Upper lobe of right lung (tissue), 1 donor: Measurements from ENCODE around the gene NEURL1B. TPM values are rescaled to one million over a fixed set of nuclear protein-coding genes. Genes with fewer than 3 reads are reported as not detected.

Experiments used
- ATAC-seq: fragments of 200-7000 bp; cut with Tn5 transposase; one replicate; pipeline ENCODE4 v1.9.1; 2020; ENCODE audit warnings: mild to moderate bottlenecking, moderate library complexity
- DNase-seq: peaks from one replicate; pipeline ENCODE4 v3.0.0-alpha.2; 2020
- H3K27ac ChIP-seq: fragments of 200-600 bp; one replicate; pipeline ENCODE4 v1.8.0; 2022
- H3K27me3 ChIP-seq: fragments of 200-600 bp; one replicate; pipeline ENCODE4 v1.8.0; 2022; ENCODE audit warnings: mild to moderate bottlenecking
- H3K36me3 ChIP-seq: fragments of 200-600 bp; one replicate; pipeline ENCODE4 v1.8.0; 2022
- H3K4me1 ChIP-seq: fragments of 200-600 bp; one replicate; pipeline ENCODE4 v1.8.0; 2022
- H3K4me3 ChIP-seq: fragments of 200-600 bp; one replicate; pipeline ENCODE4 v1.8.0; 2022; ENCODE audit warnings: mild to moderate bottlenecking
- H3K9me3 ChIP-seq: fragments of 200-600 bp; one replicate; pipeline ENCODE4 v1.8.0; 2022
- intact Hi-C: fragments of 100-400 bp; cut with DNase I; formaldehyde crosslinking; loops from one replicate; pipeline ENCODE4 v1.11.0; 2022
- total RNA-seq: library from RNA; stranded (reverse); fragmentation: NEBNext Ultra II Directional; extraction: Animal tissue kit (Norgen Biotek cat#: 25700); gene quantifications from one replicate; pipeline ENCODE4 v1.2.1, GENCODE V29; 2021
- TF ChIP-seq, protein P1 (sequence below): fragments of 200-600 bp; IDR thresholded peaks from one replicate; pipeline ENCODE4 v1.8.0; 2022; ENCODE audit warnings: antibody characterized with exemption
- donor health status: DM: no; HTN: yes; CAD: no; lungs with severe emphysema.

Gene NEURL1B
- total RNA-seq, 1 donor from 2014 or later, result 25.0 TPM

GRCh38 chr5:172658391-172658790, 17.3 kb downstream of the NEURL1B start:
- intact Hi-C loops, result no loop called here
- no peak for ATAC-seq
- H3K27ac ChIP-seq, result peak overlapping the region; percentile 85
- H3K4me3 ChIP-seq, result no peak overlapping the region
- TF ChIP-seq, protein P1, sequence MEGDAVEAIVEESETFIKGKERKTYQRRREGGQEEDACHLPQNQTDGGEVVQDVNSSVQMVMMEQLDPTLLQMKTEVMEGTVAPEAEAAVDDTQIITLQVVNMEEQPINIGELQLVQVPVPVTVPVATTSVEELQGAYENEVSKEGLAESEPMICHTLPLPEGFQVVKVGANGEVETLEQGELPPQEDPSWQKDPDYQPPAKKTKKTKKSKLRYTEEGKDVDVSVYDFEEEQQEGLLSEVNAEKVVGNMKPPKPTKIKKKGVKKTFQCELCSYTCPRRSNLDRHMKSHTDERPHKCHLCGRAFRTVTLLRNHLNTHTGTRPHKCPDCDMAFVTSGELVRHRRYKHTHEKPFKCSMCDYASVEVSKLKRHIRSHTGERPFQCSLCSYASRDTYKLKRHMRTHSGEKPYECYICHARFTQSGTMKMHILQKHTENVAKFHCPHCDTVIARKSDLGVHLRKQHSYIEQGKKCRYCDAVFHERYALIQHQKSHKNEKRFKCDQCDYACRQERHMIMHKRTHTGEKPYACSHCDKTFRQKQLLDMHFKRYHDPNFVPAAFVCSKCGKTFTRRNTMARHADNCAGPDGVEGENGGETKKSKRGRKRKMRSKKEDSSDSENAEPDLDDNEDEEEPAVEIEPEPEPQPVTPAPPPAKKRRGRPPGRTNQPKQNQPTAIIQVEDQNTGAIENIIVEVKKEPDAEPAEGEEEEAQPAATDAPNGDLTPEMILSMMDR, result no peak
- peaks cover 40% of the 10 kb centered on the region for H3K4me1 ChIP-seq
- DNase-seq, result no peak
- H3K9me3 ChIP-seq, result no peaks in the 10 kb centered on the region
- no peaks in the 10 kb centered on the region for H3K36me3 ChIP-seq
- H3K27me3 ChIP-seq, result no peaks in the 10 kb centered on the region

- intact Hi-C loops, result no loop called here
- TF ChIP-seq, protein P1, result no peak
- DNase-seq, result peak; percentile 69
- peaks cover 43% of the 10 kb centered on the region for H3K4me1 ChIP-seq
- H3K36me3 ChIP-seq, result no peaks in the 10 kb centered on the region
- H3K4me3 ChIP-seq, result no peak overlapping the region
- ATAC-seq, result peak; percentile 59
- peak overlapping the region; percentile 85 for H3K27ac ChIP-seq
- H3K27me3 ChIP-seq, result no peaks in the 10 kb centered on the region
- H3K9me3 ChIP-seq, result no peaks in the 10 kb centered on the region
Observed at GRCh38 chr5:172658961-172659501, 18.0 kb downstream of the NEURL1B start.

DNA sequence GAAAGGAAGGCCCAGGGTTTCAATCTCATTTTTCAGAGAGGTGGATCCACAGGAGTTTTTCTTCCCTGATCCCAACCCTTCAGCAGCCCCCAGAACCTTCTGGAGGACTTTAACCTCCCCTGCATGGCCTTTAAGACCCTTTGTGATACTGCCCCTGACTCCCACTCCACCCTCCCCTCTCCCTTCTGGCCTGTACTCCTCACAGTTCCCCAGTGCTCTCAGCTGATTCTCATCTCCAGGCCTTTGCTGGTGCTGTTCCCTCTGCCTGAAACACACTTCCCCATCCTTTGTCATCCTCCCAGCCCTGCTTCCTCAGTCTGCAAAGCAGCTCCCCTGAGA, 18.5 kb downstream of the NEURL1B start:
- DNase-seq, result no peak
- TF ChIP-seq, protein P1, result no peak
- Histone ChIP-seq H3K4me1 (peaks cover 47% of the 10 kb centered on the region), H3K36me3 (no peaks in the 10 kb centered on the region), H3K4me3 (no peak overlapping the region), H3K27me3 (no peaks in the 10 kb centered on the region), H3K27ac (peak overlapping the region; percentile 85), H3K9me3 (no peaks in the 10 kb centered on the region)
- ATAC-seq, result no peak
- intact Hi-C loops, result no loop called here

- peak; percentile 81 for ATAC-seq
- Histone ChIP-seq H3K27me3 (no peaks in the 10 kb centered on the region), H3K27ac (peak overlapping the region; percentile 85), H3K9me3 (no peaks in the 10 kb centered on the region), H3K36me3 (no peaks in the 10 kb centered on the region), H3K4me1 (peaks cover 47% of the 10 kb centered on the region), H3K4me3 (no peak overlapping the region)
- DNase-seq, result peak; percentile 83
- TF ChIP-seq, protein P1, result no peak
- intact Hi-C loops, result no loop called here
Observed at GRCh38 chr5:172659909-172660628, 19.0 kb downstream of the NEURL1B start.

GRCh38 chr5:172660974-172661373, 19.9 kb downstream of the NEURL1B start:
- Histone ChIP-seq H3K27me3 (no peaks in the 10 kb centered on the region), H3K4me1 (peaks cover 54% of the 10 kb centered on the region), H3K9me3 (no peaks in the 10 kb centered on the region), H3K4me3 (no peak overlapping the region), H3K36me3 (no peaks in the 10 kb centered on the region), H3K27ac (peak overlapping the region; percentile 85)
- DNase-seq, result no peak
- no peak for ATAC-seq
- TF ChIP-seq, protein P1, result no peak
- intact Hi-C loops, result no loop called here
